SU-DHL-6 (cell line): Measurements from ENCODE around the gene SMURF1.

Source experiments
- H2AFZ ChIP-seq: fragments of 200-600 bp; sonication (generic); 2 replicates; pipeline ENCODE4 v1.6.1; 2014; ENCODE audit warnings: low read depth, mild to moderate bottlenecking, moderate library complexity, mixed read lengths, antibody characterized with exemption, low read length; ENCODE audit not compliant: severe bottlenecking
- H3F3A ChIP-seq: fragments of 200-600 bp; shearing (Covaris generic); 2 replicates; pipeline ENCODE4 v1.6.0; 2016; ENCODE audit warnings: antibody characterized with exemption, mild to moderate bottlenecking; ENCODE audit not compliant: insufficient read depth
- H3K27ac ChIP-seq: fragments of 200-600 bp; sonication (generic); 2 replicates; pipeline ENCODE4 v1.5.1; 2016; ENCODE audit warnings: low read depth, mild to moderate bottlenecking, low read length, moderate library complexity, mixed read lengths
- H3K27me3 ChIP-seq: fragments of 200-600 bp; sonication (generic), shearing (Covaris generic); 2 replicates; pipeline ENCODE4 v1.6.0; 2014; ENCODE audit warnings: mild to moderate bottlenecking, low read length
- H3K36me3 ChIP-seq: fragments of 200-600 bp; sonication (generic); 2 replicates; pipeline ENCODE4 v1.6.1; 2014; ENCODE audit warnings: mild to moderate bottlenecking, low read length, mixed read lengths
- H3K4me2 ChIP-seq: fragments of 300-600, 200-600 bp; shearing (Covaris generic), sonication (generic); 2 replicates; pipeline ENCODE4 v1.6.0; 2014; ENCODE audit warnings: low read length, low read depth, mild to moderate bottlenecking; ENCODE audit not compliant: poor library complexity, severe bottlenecking
- H3K4me3 ChIP-seq: fragments of 200-600 bp; sonication (generic); 2 replicates; pipeline ENCODE4 v1.5.1; 2014; ENCODE audit warnings: antibody characterized with exemption, low read length, mild to moderate bottlenecking, mixed read lengths; ENCODE audit not compliant: insufficient read depth, poor library complexity, severe bottlenecking
- H3K79me2 ChIP-seq: fragments of 200-600 bp; sonication (generic); 2 replicates; pipeline ENCODE4 v1.6.1; 2014; ENCODE audit warnings: mild to moderate bottlenecking, low read length, moderate library complexity; ENCODE audit not compliant: insufficient read depth
- H3K9ac ChIP-seq: fragments of 200-600 bp; sonication (generic); 2 replicates; pipeline ENCODE4 v1.7.0; 2014; ENCODE audit warnings: mild to moderate bottlenecking, low read length
- H3K9me2 ChIP-seq: fragments of 200-600 bp; sonication (generic); replicated peaks from 2 replicates; pipeline ENCODE4 v1.6.1; 2014; ENCODE audit warnings: low read length; ENCODE audit not compliant: insufficient read depth
- H3K9me3 ChIP-seq: fragments of 200-600 bp; sonication (generic); 2 replicates; pipeline ENCODE4 v1.6.1; 2014; ENCODE audit warnings: low read length, mixed read lengths; ENCODE audit not compliant: insufficient read depth
- H4K20me1 ChIP-seq: fragments of 200-600 bp; sonication (generic); 2 replicates; pipeline ENCODE4 v1.6.1; 2014; ENCODE audit warnings: low read depth, mild to moderate bottlenecking, antibody characterized with exemption, low read length, moderate library complexity, mixed read lengths
- CTCF ChIP-seq: fragments of 200-600 bp; sonication (generic); IDR thresholded peaks from one replicate; pipeline ENCODE4 v1.5.1; 2017; ENCODE audit warnings: antibody characterized with exemption, mild to moderate bottlenecking, low read length, moderate library complexity; ENCODE audit not compliant: insufficient read depth, poor library complexity, severe bottlenecking
- EZH2phosphoT487 ChIP-seq: fragments of 200-600 bp; sonication (generic), shearing (Covaris generic); conservative IDR thresholded peaks from 2 replicates; pipeline ENCODE4 v1.6.1; 2018; ENCODE audit warnings: mild to moderate bottlenecking, antibody characterized with exemption, low read length, moderate library complexity, mixed read lengths

The SMURF1 gene

GRCh38 chr7:99005776-99006175 is 138.1 kb downstream of the SMURF1 start:
- Histone ChIP-seq H3K9ac (no peak overlapping the region), H3K79me2 (no peaks in the 10 kb centered on the region), H4K20me1 (no peaks in the 10 kb centered on the region), H3K4me2 (no peak overlapping the region), H3F3A (no peaks in the 10 kb centered on the region), H2AFZ (no peak overlapping the region), H3K4me3 (no peak overlapping the region), H3K27ac (no peak overlapping the region), H3K9me2 (no peaks in the 10 kb centered on the region), H3K36me3 (peaks cover 5% of the 10 kb centered on the region; the same call in 1 of the 2 replicates), H3K9me3 (no peaks in the 10 kb centered on the region), H3K27me3 (no peaks in the 10 kb centered on the region)
- TF ChIP-seq CTCF = no peak
- no peak for TF ChIP-seq EZH2phosphoT487

- no peak overlapping the region for H3K4me3 ChIP-seq
- no peaks in the 10 kb centered on the region for H3K9me3 ChIP-seq
- H3K9me2 ChIP-seq = no peaks in the 10 kb centered on the region
- H3F3A ChIP-seq = no peaks in the 10 kb centered on the region
- no peak overlapping the region for H2AFZ ChIP-seq
- H4K20me1 ChIP-seq = no peaks in the 10 kb centered on the region
- peaks cover 5% of the 10 kb centered on the region; the same call in 1 of the 2 replicates for H3K36me3 ChIP-seq
- no peak overlapping the region for H3K4me2 ChIP-seq
- no peak overlapping the region for H3K27ac ChIP-seq
- H3K9ac ChIP-seq = no peak overlapping the region
- no peaks in the 10 kb centered on the region for H3K79me2 ChIP-seq
- TF ChIP-seq CTCF (no peak), EZH2phosphoT487 (no peak)
- H3K27me3 ChIP-seq = no peaks in the 10 kb centered on the region
Observed at GRCh38 chr7:99004781-99005500, 139.0 kb downstream of the SMURF1 start.

GRCh38 chr7:99004216-99004615 is 139.7 kb downstream of the SMURF1 start:
- Histone ChIP-seq H3K4me2 (no peak overlapping the region), H3K4me3 (no peak overlapping the region), H3F3A (no peaks in the 10 kb centered on the region), H4K20me1 (no peaks in the 10 kb centered on the region), H3K9me3 (no peaks in the 10 kb centered on the region), H2AFZ (no peak overlapping the region), H3K9me2 (no peaks in the 10 kb centered on the region), H3K9ac (no peak overlapping the region), H3K27me3 (no peaks in the 10 kb centered on the region), H3K36me3 (peaks cover 5% of the 10 kb centered on the region; the same call in 1 of the 2 replicates), H3K79me2 (no peaks in the 10 kb centered on the region), H3K27ac (no peak overlapping the region)
- TF ChIP-seq EZH2phosphoT487 (no peak), CTCF (no peak)
